ENCODE results near the gene GFPT2. TPM values are rescaled to one million over a fixed set of nuclear protein-coding genes. Genes with fewer than 3 reads are reported as not detected.
A peak's percentile ranks its signal among the peaks of the same experiment; 100 is the strongest.

The GFPT2 gene
- total RNA-seq, 1 donor from 2014 or later, result 1.1 TPM

GRCh38 chr5:180378438-180379344 lies 25.6 kb upstream of the GFPT2 start:
- no peak for ATAC-seq

GRCh38 chr5:180377556-180378197 lies 24.5 kb upstream of the GFPT2 start:
- ATAC-seq, result no peak

GRCh38 chr5:180376511-180376910 lies 23.4 kb upstream of the GFPT2 start:
- no peak for ATAC-seq

- no peak for ATAC-seq
These were observed 22.8 kb upstream of the GFPT2 start for GRCh38 chr5:180375955-180376354.

- ATAC-seq, result no peak
These were observed 22.2 kb upstream of the GFPT2 start for GRCh38 chr5:180375291-180375690.

- ATAC-seq, result no peak
These were observed 20.7 kb upstream of the GFPT2 start for GRCh38 chr5:180373870-180374269.

GRCh38 chr5:180373454-180373853 lies 20.3 kb upstream of the GFPT2 start:
- ATAC-seq, result no peak

GRCh38 chr5:180371949-180372348 lies 18.8 kb upstream of the GFPT2 start:
- ATAC-seq, result peak; percentile 27

- ATAC-seq, result peak; percentile 12
These were observed 17.9 kb upstream of the GFPT2 start for GRCh38 chr5:180370861-180371641.

- no peak for ATAC-seq
These were observed 14.9 kb upstream of the GFPT2 start for GRCh38 chr5:180367991-180368390.

GRCh38 chr5:180367300-180367699 lies 14.2 kb upstream of the GFPT2 start:
- ATAC-seq, result no peak

- no peak for ATAC-seq
These were observed 13.2 kb upstream of the GFPT2 start for GRCh38 chr5:180366326-180366725.

GRCh38 chr5:180365829-180366228 lies 12.7 kb upstream of the GFPT2 start:
- ATAC-seq, result no peak

GRCh38 chr5:180364306-180364856 lies 11.2 kb upstream of the GFPT2 start:
- no peak for ATAC-seq

- ATAC-seq, result no peak
These were observed 7.2 kb upstream of the GFPT2 start for GRCh38 chr5:180360078-180360957.

GRCh38 chr5:180358694-180359093 lies 5.6 kb upstream of the GFPT2 start:
- no peak for ATAC-seq

- ATAC-seq, result no peak
These were observed 5.0 kb upstream of the GFPT2 start for GRCh38 chr5:180358179-180358578.

GRCh38 chr5:180354966-180355365 lies 1.8 kb upstream of the GFPT2 start:
- ATAC-seq, result no peak

GRCh38 chr5:180353980-180354452 lies 880 bp upstream of the GFPT2 start:
- ATAC-seq, result no peak

GRCh38 chr5:180352116-180353047 lies 754 bp downstream of the GFPT2 start:
- peak; percentile 7 for ATAC-seq

All from esophagus mucosa (tissue), 1 donor.